HG02610 (cell line): Measurements from ENCODE around the gene SAMD8.
A peak's percentile ranks its signal among the peaks of the same experiment; 100 is the strongest.
"Not testable (repeated sequence)": the region's sequence is repeated elsewhere in the genome, so short reads cannot be mapped to it uniquely, and the experiment has no call there.

Experiments
- ATAC-seq: cut with Tn5 transposase; IDR thresholded peaks from one replicate; pipeline ENCODE4 v1.9.1; 2021; ENCODE audit warnings: mild to moderate bottlenecking, moderate library complexity; ENCODE audit not compliant: unreplicated experiment

The SAMD8 gene

GRCh38 chr10:75211007-75211691 lies 99.7 kb downstream of the SAMD8 start:
- peak; percentile 18 for ATAC-seq

DNA sequence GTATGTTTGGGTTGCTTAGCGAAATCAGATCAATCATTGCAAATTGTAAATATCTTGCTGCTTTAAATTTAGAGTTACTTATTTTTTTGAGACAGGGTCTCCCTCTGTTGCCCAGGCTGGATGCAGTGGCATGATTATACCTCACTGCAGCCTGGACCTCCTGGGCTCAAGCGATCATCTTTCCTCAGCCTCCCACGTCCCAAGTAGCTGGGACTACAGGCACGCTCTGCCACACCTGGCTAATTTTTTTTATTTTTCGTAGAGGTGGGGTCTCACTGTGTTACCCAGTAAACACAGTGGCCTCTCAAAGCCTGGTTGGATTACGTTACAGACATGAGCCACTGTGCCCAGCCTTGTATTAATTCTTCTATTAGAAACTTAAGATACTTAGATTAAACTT lies 100.9 kb downstream of the SAMD8 start:
- no peak for ATAC-seq

DNA sequence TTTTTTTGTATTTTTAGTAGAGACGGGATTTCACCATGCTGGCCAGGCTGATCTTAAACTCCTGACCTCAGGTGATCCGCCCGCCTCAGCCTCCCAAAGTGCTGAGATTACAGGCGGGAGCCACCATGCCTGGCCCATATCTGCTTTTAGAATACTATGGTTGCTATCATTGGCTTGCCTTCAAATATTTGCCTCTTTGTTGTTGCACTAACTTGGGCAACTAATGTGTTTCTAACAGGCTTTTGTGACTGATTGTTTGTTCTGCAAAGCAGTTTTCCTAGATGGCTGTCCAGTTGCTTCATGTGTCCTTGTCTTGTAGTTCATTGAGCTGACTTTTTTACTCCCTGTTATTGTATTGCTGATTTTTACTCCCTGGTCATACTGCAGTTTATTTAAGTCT lies 108.8 kb downstream of the SAMD8 start:
- ATAC-seq: no peak

GRCh38 chr10:75221492-75221891 lies 110.0 kb downstream of the SAMD8 start:
- not testable (repeated sequence) for ATAC-seq

DNA sequence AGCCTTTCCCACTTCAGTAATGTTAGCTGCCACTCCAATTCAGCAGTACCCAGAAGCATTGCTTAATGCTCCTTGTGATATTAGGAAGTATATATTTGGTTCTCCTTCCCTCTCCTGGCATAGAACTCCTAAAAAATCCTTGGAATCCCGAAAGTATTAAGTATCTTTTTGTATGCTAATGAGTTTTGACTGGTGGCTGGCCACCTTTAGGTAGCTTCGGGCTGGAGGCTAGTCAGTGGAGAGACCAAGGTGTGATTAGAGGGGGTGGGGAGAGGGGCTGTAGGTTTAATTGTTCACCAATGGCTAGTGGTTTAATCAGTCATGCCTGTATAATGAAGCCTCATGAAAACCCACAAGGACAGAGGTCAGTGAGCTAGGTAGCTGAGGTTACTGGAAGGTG lies 112.1 kb downstream of the SAMD8 start:
- ATAC-seq: no peak

DNA sequence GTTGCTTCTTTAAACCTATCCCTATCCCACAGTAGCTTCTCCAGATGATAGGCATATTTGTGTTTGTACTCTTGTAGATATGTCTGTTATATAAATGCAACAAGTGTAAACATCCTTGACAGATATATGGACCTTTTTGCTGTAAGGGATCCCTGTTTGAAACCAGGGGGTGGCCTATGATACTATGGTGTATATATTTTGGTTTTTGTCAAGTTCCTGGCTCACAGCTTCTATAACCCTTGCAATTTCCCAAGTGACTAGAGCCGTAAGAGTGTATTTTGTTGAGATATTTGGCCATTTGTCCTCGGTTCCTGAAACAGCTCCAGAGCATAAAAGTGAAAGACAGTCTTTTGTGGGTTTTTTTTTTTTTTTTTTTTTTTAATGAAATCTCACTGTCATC lies 114.6 kb downstream of the SAMD8 start:
- no peak for ATAC-seq

DNA sequence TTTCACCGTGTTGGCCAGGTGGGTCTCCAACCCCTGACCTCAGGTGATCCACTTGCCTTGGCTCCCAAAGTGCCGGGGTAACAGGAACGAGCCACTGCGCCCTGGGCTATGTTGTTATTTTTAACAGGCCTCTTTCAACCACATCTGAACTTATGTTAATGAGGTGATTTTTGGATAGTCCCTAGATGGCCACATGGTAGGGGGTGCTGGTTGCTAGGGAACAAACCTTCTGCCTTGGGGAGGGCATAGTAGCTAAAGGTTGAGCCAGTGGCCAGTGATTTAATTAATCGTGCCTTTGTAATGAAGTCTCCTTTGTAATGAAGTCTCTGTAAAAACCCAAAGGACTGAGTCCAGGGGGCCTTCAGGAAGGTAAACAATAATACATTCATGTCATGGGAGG lies 115.2 kb downstream of the SAMD8 start:
- ATAC-seq: peak; percentile 38

DNA sequence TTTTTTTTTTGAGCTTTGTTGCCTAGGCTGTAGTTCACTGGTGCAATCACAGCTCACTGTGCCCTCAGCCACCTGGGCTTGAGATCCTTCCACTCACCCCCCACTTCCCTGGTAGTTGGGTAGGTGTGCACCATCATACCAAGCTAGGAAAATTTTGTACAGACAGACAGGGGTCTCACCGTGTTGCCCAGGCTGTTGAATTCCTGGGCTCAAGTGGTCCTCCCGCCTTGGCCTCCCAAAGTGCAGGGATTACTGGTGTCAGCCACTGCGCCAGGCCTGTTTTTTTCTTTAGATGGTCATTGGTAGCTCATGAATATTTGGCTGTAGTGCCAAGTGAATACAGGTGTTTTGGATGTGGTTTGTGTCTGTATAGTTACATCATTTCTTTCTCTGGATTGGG lies 116.8 kb downstream of the SAMD8 start:
- ATAC-seq: no peak

GRCh38 chr10:75228834-75229233 lies 117.4 kb downstream of the SAMD8 start:
- ATAC-seq: no peak

DNA sequence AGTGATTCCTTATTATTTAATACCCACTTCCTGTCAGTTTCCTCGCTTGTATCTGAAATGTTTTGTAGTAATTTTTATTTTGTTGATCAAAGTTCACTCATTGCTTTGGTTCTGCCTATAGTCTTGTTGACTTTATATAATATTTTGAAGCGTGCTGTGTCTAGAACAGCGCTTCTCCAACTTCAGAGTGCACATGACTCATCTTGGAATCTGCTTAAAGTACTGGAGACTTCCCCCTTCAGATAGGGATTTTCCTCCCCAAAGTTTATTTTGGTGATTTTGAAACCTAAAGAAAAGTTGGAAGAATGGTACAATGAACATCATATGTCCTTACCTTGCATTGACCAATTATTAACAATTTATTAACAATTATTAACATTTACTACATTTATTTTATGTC lies 118.5 kb downstream of the SAMD8 start:
- no peak for ATAC-seq

GRCh38 chr10:75230600-75231038 lies 119.2 kb downstream of the SAMD8 start:
- ATAC-seq: peak; percentile 43
